Small intestine (tissue), 7 donors: Measurements from ENCODE around the gene OLA1. TPM values are rescaled to one million over a fixed set of nuclear protein-coding genes. Genes with fewer than 3 reads are reported as not detected.

Experiments used
- DNase-seq, 2 donors: peaks; one replicate each; pipeline versions ENCODE4 v3.0.0 to v3.0.0-alpha.2; 2013
- FAIRE-seq: peaks from 2 replicates; lab custom pipeline; 2012; peaks lifted over from hg19 to GRCh38; lab: Jason Lieb, UNC
- H3K27ac ChIP-seq, 3 donors: one replicate each; pipeline ENCODE4 v1.5.1; 2013; ENCODE audit warnings: low read length in 2 of 3, mild to moderate bottlenecking in 2 of 3, control low read depth in 1 of 3, inconsistent platforms in 1 of 3, low read depth in 1 of 3, moderate library complexity in 1 of 3
- H3K27me3 ChIP-seq, 3 donors: one replicate each; pipeline ENCODE4 v1.6.1; 2013; ENCODE audit warnings: low read length in 3 of 3, inconsistent platforms in 1 of 3; ENCODE audit not compliant: control insufficient read depth in 3 of 3, insufficient read depth in 3 of 3
- H3K36me3 ChIP-seq, 3 donors: one replicate each; pipeline ENCODE4 v1.6.1; 2013; ENCODE audit warnings: low read length in 3 of 3, inconsistent platforms in 1 of 3, low read depth in 1 of 3, mild to moderate bottlenecking in 1 of 3, moderate library complexity in 1 of 3; ENCODE audit not compliant: control insufficient read depth in 3 of 3, insufficient read depth in 2 of 3
- H3K4me1 ChIP-seq, 3 donors: one replicate each; pipeline ENCODE4 v1.6.1; 2013; ENCODE audit warnings: low read length in 2 of 3, inconsistent platforms in 1 of 3, low read depth in 1 of 3, mild to moderate bottlenecking in 1 of 3, moderate library complexity in 1 of 3; ENCODE audit not compliant: control insufficient read depth in 3 of 3, insufficient read depth in 2 of 3
- H3K4me3 ChIP-seq, 3 donors: one replicate each; pipeline ENCODE4 v1.5.1; 2013; ENCODE audit warnings: low read length in 3 of 3, control low read depth in 1 of 3, inconsistent platforms in 1 of 3, low read depth in 1 of 3, mild to moderate bottlenecking in 1 of 3, moderate library complexity in 1 of 3
- H3K9me3 ChIP-seq, 2 donors: one replicate each; pipeline ENCODE4 v1.6.1; 2013; ENCODE audit warnings: low read depth in 1 of 2, low read length in 1 of 2; ENCODE audit not compliant: control insufficient read depth in 2 of 2, insufficient read depth in 1 of 2
- WGBS, 3 donors: extraction: QIAGEN DNeasy Blood & Tissue Kit; methylation state at CpG; one replicate each; pipeline ENCODE4 v1.1.7; 2013; 5-methylcytosine and 5-hydroxymethylcytosine counted together
- polyA plus RNA-seq, 4 donors: library from polyadenylated mRNA; stranded (reverse) in 3 of 4; unstranded in 1 of 4; fragments of 200-250 nt in 3 of 4; fragments of 120-200 nt in 1 of 4; gene quantifications; one replicate each; pipeline versions ENCODE4 v1.2.1 to v1.2.3, GENCODE V29; 2013
- donor health status: healthy with polysubstance abuse.
- donor health status: control.
- donor health status: control.
- donor health status: Bipolar disorder and iron deficiency.
- donor health status: healthy.

OLA1 gene
- polyA plus RNA-seq, 4 donors: 60.3 to 148 (median 92.0) TPM

GRCh38 chr2:174066871-174067270 lies 181.5 kb downstream of the OLA1 start:
- Histone ChIP-seq H3K4me1 (no peaks in the 10 kb centered on the region), H3K27ac (no peak overlapping the region), H3K36me3 (no peaks in the 10 kb centered on the region), H3K4me3 (no peak overlapping the region), H3K9me3 (no peaks in the 10 kb centered on the region), H3K27me3 (no peaks in the 10 kb centered on the region)
- DNase-seq (no peak), FAIRE-seq (no peak)
- 78 to 89% (median 80%) methylated on average over 7 of the region's 7 CpGs for WGBS, 3 donors

GRCh38 chr2:174063492-174064092 lies 184.7 kb downstream of the OLA1 start:
- Histone ChIP-seq H3K4me1 (no peaks in the 10 kb centered on the region), H3K36me3 (no peaks in the 10 kb centered on the region), H3K9me3 (peaks cover 0 to 6% of the 10 kb centered on the region in 2 donors), H3K4me3 (no peak overlapping the region), H3K27me3 (no peaks in the 10 kb centered on the region), H3K27ac (no peak overlapping the region)
- 87 to 92% (median 91%) methylated on average over 12 of the region's 12 CpGs for WGBS, 3 donors
- no peak for FAIRE-seq
- no peak for DNase-seq

GRCh38 chr2:174062934-174063333 lies 185.4 kb downstream of the OLA1 start:
- DNase-seq: no peak
- no peak overlapping the region for H3K27ac ChIP-seq
- no peaks in the 10 kb centered on the region for H3K27me3 ChIP-seq
- H3K4me1 ChIP-seq: peaks cover 0 to 2% (median 0%) of the 10 kb centered on the region in 3 donors
- H3K9me3 ChIP-seq: peaks cover 0 to 9% of the 10 kb centered on the region in 2 donors
- WGBS, 3 donors: 78 to 87% (median 83%) methylated on average over 7 of the region's 7 CpGs
- FAIRE-seq: no peak
- H3K4me3 ChIP-seq: no peak overlapping the region
- H3K36me3 ChIP-seq: no peaks in the 10 kb centered on the region

GRCh38 chr2:174059884-174060244 lies 188.5 kb downstream of the OLA1 start:
- Histone ChIP-seq H3K27me3 (no peaks in the 10 kb centered on the region), H3K9me3 (peaks cover 0 to 9% of the 10 kb centered on the region in 2 donors), H3K4me3 (no peak overlapping the region), H3K4me1 (peaks cover 0 to 2% (median 0%) of the 10 kb centered on the region in 3 donors), H3K36me3 (no peaks in the 10 kb centered on the region), H3K27ac (no peak overlapping the region)
- no peak for FAIRE-seq
- 88 to 95% (median 93%) methylated on average over 3 of the region's 3 CpGs for WGBS, 3 donors
- no peak for DNase-seq

- no peak for FAIRE-seq
- WGBS, 3 donors: 64 to 84% (median 82%) methylated on average over 6 of the region's 6 CpGs
- no peak overlapping the region for H3K27ac ChIP-seq
These were observed 189.0 kb downstream of the OLA1 start for GRCh38 chr2:174059178-174059883.

GRCh38 chr2:174058456-174058855 lies 189.9 kb downstream of the OLA1 start:
- WGBS, 3 donors: 81 to 94% (median 90%) methylated on average over 1 of the region's 1 CpG
- Histone ChIP-seq H3K9me3 (peaks cover 0 to 9% of the 10 kb centered on the region in 2 donors), H3K36me3 (no peaks in the 10 kb centered on the region), H3K4me1 (peaks cover 0 to 11% (median 2%) of the 10 kb centered on the region in 3 donors), H3K27me3 (no peaks in the 10 kb centered on the region), H3K4me3 (no peak overlapping the region), H3K27ac (no peak overlapping the region)
- no peak for FAIRE-seq
- DNase-seq: no peak

More at GRCh38 chr2:174059178-174059883, 189.0 kb downstream of the OLA1 start:
- Histone ChIP-seq H3K9me3 (peaks cover 0 to 9% of the 10 kb centered on the region in 2 donors), H3K27me3 (no peaks in the 10 kb centered on the region), H3K4me3 (no peak overlapping the region), H3K4me1 (peaks cover 0 to 2% (median 2%) of the 10 kb centered on the region in 3 donors), H3K36me3 (no peaks in the 10 kb centered on the region)
- no peak for DNase-seq

GRCh38 chr2:174058026-174058425 lies 190.3 kb downstream of the OLA1 start:
- DNase-seq (no peak), FAIRE-seq (no peak)
- no peak overlapping the region for H3K4me3 ChIP-seq
- H3K9me3 ChIP-seq: peaks cover 0 to 9% of the 10 kb centered on the region in 2 donors
- no peaks in the 10 kb centered on the region for H3K27me3 ChIP-seq
- 56 to 67% (median 62%) methylated on average over 2 of the region's 2 CpGs for WGBS, 3 donors
- H3K4me1 ChIP-seq: peaks cover 0 to 11% (median 2%) of the 10 kb centered on the region in 3 donors
- H3K36me3 ChIP-seq: no peaks in the 10 kb centered on the region
- no peak overlapping the region for H3K27ac ChIP-seq

- DNase-seq (no peak), FAIRE-seq (no peak)
- Histone ChIP-seq H3K27ac (no peak overlapping the region), H3K27me3 (no peaks in the 10 kb centered on the region), H3K36me3 (no peaks in the 10 kb centered on the region), H3K9me3 (peaks cover 0 to 9% of the 10 kb centered on the region in 2 donors), H3K4me1 (peaks cover 0 to 31% (median 2%) of the 10 kb centered on the region in 3 donors), H3K4me3 (no peak overlapping the region)
- WGBS, 3 donors: 93 to 97% (median 95%) methylated on average over 8 of the region's 8 CpGs
These were observed 193.4 kb downstream of the OLA1 start for GRCh38 chr2:174054926-174055325.
